GM12878 (cell line): Measurements from ENCODE around the gene HCAR2. TPM values are rescaled to one million over a fixed set of nuclear protein-coding genes. Genes with fewer than 3 reads are reported as not detected.
A peak's percentile ranks its signal among the peaks of the same experiment; 100 is the strongest.

Source experiments
- BACH1 ChIP-seq: fragments of 450-650 bp; IDR thresholded peaks from 2 replicates; pipeline ENCODE4 v1.6.1; 2017; ENCODE audit warnings: mild to moderate bottlenecking, borderline replicate concordance
- BHLHE40 ChIP-seq, 2 experiments: fragments of 450-650 bp in 1 of 2; IDR thresholded peaks; 2 replicates each; pipeline ENCODE4 v1.6.1; 2011 to 2017; ENCODE audit warnings: low read depth in 2 of 2, borderline replicate concordance in 1 of 2, improper control_type of control experiment in 1 of 2, low read length in 1 of 2, mild to moderate bottlenecking in 1 of 2
- CEBPB ChIP-seq, 2 experiments: fragments of 150-350 bp in 1 of 2; IDR thresholded peaks; 2 replicates each; pipeline ENCODE4 v1.6.1; 2012 to 2014; ENCODE audit warnings: low read depth in 2 of 2, low read length in 2 of 2, borderline replicate concordance in 1 of 2, inconsistent platforms in 1 of 2
- EED ChIP-seq: sonication (generic); IDR thresholded peaks from 2 replicates; pipeline ENCODE4 v1.6.1; 2016; ENCODE audit warnings: antibody characterized with exemption, low read depth
- GATAD2B ChIP-seq: fragments of 450-650 bp; conservative IDR thresholded peaks from 2 replicates; pipeline ENCODE4 v1.6.1; 2017; ENCODE audit warnings: low read depth, mild to moderate bottlenecking, moderate library complexity
- IKZF2 ChIP-seq, 2 experiments: fragments of 450-650 bp; IDR thresholded peaks; 2 replicates each; pipeline ENCODE4 v1.6.1; 2017; ENCODE audit warnings: mild to moderate bottlenecking in 2 of 2, moderate library complexity in 2 of 2
- POLR2AphosphoS5 ChIP-seq: IDR thresholded peaks from 2 replicates; pipeline ENCODE4 v1.6.1; 2011; ENCODE audit warnings: mild to moderate bottlenecking, low read length, inconsistent platforms
- RB1 ChIP-seq: fragments of 450-650 bp; formaldehyde crosslinking; IDR thresholded peaks from 2 replicates; pipeline ENCODE4 v1.6.1; 2017; ENCODE audit warnings: mild to moderate bottlenecking, borderline replicate concordance
- STAT1 ChIP-seq: fragments of 450-650 bp; conservative IDR thresholded peaks from 2 replicates; pipeline ENCODE4 v1.6.1; 2014; ENCODE audit warnings: antibody characterized with exemption, mild to moderate bottlenecking
- SUZ12 ChIP-seq: fragments of 200-600 bp; sonication (generic); IDR thresholded peaks from one replicate; pipeline ENCODE4 v1.6.1; 2018; ENCODE audit warnings: antibody characterized with exemption, mild to moderate bottlenecking; ENCODE audit not compliant: unreplicated experiment
- TBL1XR1 ChIP-seq: IDR thresholded peaks from 2 replicates; pipeline ENCODE4 v1.6.1; 2012; ENCODE audit warnings: low read depth, low read length, improper control_type of control experiment
- TCF7 ChIP-seq: IDR thresholded peaks from 2 replicates; pipeline ENCODE4 v1.6.1; 2014; ENCODE audit warnings: antibody characterized with exemption, borderline replicate concordance
- ZBED1 ChIP-seq: IDR thresholded peaks from 2 replicates; pipeline ENCODE4 v1.6.1; 2016; ENCODE audit warnings: borderline replicate concordance
- ZNF217 ChIP-seq: fragments of 450-650 bp; IDR thresholded peaks from 2 replicates; pipeline ENCODE4 v1.6.1; 2017; ENCODE audit warnings: antibody characterized with exemption, mild to moderate bottlenecking
- ZNF274 ChIP-seq: IDR thresholded peaks from one replicate; pipeline ENCODE4 v1.8.0; 2011; ENCODE audit not compliant: insufficient read length, insufficient read depth
- ZZZ3 ChIP-seq: IDR thresholded peaks from 2 replicates; pipeline ENCODE4 v1.6.1; 2011; ENCODE audit warnings: low read depth; ENCODE audit not compliant: control insufficient read depth, insufficient read length
- polyA plus RNA-seq, 11 experiments: library from polyadenylated mRNA; depleted of rRNA in 4 of 11; unstranded in 6 of 11; stranded (reverse) in 5 of 11; fragments of >200 nt; fragmentation: Nextera tagmentation in 4 of 11; fragmentation: Illumina TruSeq in 1 of 11; extraction: Ambion mirVana in 4 of 11; extraction: Trizol in 1 of 11; gene quantifications; 1 replicate in 1 of 11; 2 replicates in 10 of 11; pipeline versions ENCODE4 v1.2.1 to v1.2.3, GENCODE V29; 2011 to 2016; ENCODE audit warnings: inconsistent platforms in 2 of 11, missing spikeins in 2 of 11, low read depth in 1 of 11
- total RNA-seq, 4 experiments: library from RNA; depleted of rRNA in 3 of 4; stranded (reverse); fragments of >200 nt in 3 of 4; fragmentation: Illumina TruSeq in 1 of 4; extraction: Trizol in 1 of 4; gene quantifications; 2 replicates each; pipeline versions ENCODE4 v1.2.1 to v1.2.3, GENCODE V29; 2013 to 2021
- TF ChIP-seq, protein P1 (sequence below): fragments of 450-650 bp; IDR thresholded peaks from 2 replicates; pipeline ENCODE4 v1.6.1; 2017; ENCODE audit warnings: mild to moderate bottlenecking, moderate library complexity
- TF ChIP-seq, protein P2 (sequence below): fragments of 450-650 bp; formaldehyde crosslinking; IDR thresholded peaks from 2 replicates; pipeline ENCODE4 v1.4.0; 2022; ENCODE audit warnings: mild to moderate bottlenecking, moderate library complexity
- TF ChIP-seq, protein P3 (sequence below): fragments of 450-650 bp; IDR thresholded peaks from 2 replicates; pipeline ENCODE4 v1.6.1; 2017; ENCODE audit warnings: antibody characterized with exemption, mild to moderate bottlenecking, moderate library complexity

The HCAR2 gene
- total and polyA plus RNA-seq, 10 of the 15 experiments (the other 5 are each of a cell fraction or from before 2014, with no cell fraction given): 0.19 to 0.66 (median 0.35) TPM

DNA sequence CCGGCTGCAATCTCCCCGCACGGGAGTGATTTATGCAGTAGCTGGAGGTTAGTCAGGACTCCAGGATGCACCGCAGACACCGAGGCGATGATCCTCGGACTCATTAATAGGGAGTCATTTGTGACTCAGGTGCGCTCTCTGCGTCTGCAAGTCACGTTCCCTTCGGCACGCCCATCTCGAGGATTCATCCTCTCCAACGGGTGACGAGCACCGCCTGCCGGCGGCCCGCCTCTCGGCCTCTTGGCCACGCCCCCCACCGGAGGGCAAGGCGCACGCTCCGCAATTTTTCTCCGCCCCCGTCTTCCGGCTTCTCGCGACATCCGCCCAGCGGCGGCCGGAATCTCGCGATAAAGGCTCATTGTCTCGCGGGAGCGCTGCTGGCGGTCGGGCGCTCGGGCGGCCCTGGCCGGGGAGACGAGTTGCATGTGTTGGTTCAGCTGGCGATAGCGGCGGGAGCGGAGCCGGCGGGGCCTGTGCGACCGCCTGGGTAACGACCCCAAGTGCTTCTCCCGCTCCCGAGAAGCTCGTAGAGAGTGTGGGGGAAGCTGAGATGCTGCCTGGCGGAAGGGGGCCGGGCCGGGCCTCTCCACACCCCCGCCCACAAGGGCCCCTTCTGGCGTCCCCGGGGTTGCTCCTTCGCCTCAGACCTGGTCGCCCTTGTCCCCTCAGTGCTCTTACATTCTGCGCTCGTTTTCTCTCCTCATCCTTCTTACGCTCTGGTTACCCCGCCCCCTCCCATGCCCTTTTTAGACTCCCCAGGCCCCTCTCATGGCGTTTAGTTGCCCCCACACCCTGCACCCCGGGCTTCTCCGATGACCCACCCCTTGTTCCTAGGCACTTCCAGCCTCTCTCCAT lies 49.5 kb upstream of the HCAR2 start, which contains the start of gene DENR (continued):
- TF ChIP-seq, protein P1, sequence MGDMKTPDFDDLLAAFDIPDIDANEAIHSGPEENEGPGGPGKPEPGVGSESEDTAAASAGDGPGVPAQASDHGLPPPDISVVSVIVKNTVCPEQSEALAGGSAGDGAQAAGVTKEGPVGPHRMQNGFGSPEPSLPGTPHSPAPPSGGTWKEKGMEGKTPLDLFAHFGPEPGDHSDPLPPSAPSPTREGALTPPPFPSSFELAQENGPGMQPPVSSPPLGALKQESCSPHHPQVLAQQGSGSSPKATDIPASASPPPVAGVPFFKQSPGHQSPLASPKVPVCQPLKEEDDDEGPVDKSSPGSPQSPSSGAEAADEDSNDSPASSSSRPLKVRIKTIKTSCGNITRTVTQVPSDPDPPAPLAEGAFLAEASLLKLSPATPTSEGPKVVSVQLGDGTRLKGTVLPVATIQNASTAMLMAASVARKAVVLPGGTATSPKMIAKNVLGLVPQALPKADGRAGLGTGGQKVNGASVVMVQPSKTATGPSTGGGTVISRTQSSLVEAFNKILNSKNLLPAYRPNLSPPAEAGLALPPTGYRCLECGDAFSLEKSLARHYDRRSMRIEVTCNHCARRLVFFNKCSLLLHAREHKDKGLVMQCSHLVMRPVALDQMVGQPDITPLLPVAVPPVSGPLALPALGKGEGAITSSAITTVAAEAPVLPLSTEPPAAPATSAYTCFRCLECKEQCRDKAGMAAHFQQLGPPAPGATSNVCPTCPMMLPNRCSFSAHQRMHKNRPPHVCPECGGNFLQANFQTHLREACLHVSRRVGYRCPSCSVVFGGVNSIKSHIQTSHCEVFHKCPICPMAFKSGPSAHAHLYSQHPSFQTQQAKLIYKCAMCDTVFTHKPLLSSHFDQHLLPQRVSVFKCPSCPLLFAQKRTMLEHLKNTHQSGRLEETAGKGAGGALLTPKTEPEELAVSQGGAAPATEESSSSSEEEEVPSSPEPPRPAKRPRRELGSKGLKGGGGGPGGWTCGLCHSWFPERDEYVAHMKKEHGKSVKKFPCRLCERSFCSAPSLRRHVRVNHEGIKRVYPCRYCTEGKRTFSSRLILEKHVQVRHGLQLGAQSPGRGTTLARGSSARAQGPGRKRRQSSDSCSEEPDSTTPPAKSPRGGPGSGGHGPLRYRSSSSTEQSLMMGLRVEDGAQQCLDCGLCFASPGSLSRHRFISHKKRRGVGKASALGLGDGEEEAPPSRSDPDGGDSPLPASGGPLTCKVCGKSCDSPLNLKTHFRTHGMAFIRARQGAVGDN: peak; percentile 19; the same call in 1 of the 2 replicates
- TF ChIP-seq GATAD2B (peak; percentile 85; the same call in 1 of the 2 replicates), STAT1 (peak; percentile 69; the same call in 1 of the 2 replicates), ZBED1 (peak; percentile 99; the same call in 1 of the 2 replicates), TCF7 (no peak), POLR2AphosphoS5 (peak; percentile 89), IKZF2 (IDR thresholded peaks at IDR 0.05) (peak; percentile 26 to 35; a peak in 2 of 4 replicates), RB1 (peak; percentile 71; the same call in 1 of the 2 replicates), ZNF274 (no peak), BACH1 (peak; percentile 96), CEBPB (IDR thresholded peaks at IDR 0.05; ENCODE audit: borderline replicate concordance in 1 of 2, low read depth in 2 of 2, low read length in 2 of 2) (peak in 1 of 2 experiments; percentile 26; a peak in 1 of 4 replicates), TBL1XR1 (peak; percentile 37; the same call in 1 of the 2 replicates), EED (peak; percentile 48; the same call in 1 of the 2 replicates), BHLHE40 (IDR thresholded peaks at IDR 0.05; ENCODE audit: borderline replicate concordance in 1 of 2, low read depth in 2 of 2, low read length in 1 of 2) (peak; percentile 99), SUZ12 (no peak), ZNF217 (no peak), ZZZ3 (no peak)
- TF ChIP-seq, protein P2, sequence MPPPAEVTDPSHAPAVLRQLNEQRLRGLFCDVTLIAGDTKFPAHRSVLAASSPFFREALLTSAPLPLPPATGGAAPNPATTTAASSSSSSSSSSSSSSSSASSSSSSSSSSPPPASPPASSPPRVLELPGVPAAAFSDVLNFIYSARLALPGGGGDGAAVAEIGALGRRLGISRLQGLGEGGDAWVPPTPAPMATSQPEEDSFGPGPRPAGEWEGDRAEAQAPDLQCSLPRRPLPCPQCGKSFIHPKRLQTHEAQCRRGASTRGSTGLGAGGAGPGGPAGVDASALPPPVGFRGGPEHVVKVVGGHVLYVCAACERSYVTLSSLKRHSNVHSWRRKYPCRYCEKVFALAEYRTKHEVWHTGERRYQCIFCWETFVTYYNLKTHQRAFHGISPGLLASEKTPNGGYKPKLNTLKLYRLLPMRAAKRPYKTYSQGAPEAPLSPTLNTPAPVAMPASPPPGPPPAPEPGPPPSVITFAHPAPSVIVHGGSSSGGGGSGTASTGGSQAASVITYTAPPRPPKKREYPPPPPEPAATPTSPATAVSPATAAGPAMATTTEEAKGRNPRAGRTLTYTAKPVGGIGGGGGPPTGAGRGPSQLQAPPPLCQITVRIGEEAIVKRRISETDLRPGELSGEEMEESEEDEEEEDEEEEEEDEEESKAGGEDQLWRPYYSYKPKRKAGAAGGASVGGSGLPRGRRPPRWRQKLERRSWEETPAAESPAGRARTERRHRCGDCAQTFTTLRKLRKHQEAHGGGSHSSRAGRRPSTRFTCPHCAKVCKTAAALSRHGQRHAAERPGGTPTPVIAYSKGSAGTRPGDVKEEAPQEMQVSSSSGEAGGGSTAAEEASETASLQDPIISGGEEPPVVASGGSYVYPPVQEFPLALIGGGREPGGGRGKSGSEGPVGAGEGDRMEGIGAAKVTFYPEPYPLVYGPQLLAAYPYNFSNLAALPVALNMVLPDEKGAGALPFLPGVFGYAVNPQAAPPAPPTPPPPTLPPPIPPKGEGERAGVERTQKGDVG: no peak
- TF ChIP-seq, protein P3, sequence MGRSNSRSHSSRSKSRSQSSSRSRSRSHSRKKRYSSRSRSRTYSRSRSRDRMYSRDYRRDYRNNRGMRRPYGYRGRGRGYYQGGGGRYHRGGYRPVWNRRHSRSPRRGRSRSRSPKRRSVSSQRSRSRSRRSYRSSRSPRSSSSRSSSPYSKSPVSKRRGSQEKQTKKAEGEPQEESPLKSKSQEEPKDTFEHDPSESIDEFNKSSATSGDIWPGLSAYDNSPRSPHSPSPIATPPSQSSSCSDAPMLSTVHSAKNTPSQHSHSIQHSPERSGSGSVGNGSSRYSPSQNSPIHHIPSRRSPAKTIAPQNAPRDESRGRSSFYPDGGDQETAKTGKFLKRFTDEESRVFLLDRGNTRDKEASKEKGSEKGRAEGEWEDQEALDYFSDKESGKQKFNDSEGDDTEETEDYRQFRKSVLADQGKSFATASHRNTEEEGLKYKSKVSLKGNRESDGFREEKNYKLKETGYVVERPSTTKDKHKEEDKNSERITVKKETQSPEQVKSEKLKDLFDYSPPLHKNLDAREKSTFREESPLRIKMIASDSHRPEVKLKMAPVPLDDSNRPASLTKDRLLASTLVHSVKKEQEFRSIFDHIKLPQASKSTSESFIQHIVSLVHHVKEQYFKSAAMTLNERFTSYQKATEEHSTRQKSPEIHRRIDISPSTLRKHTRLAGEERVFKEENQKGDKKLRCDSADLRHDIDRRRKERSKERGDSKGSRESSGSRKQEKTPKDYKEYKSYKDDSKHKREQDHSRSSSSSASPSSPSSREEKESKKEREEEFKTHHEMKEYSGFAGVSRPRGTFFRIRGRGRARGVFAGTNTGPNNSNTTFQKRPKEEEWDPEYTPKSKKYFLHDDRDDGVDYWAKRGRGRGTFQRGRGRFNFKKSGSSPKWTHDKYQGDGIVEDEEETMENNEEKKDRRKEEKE: no peak
